HCT116 (cell line): ENCODE data around the gene ALAS1. TPM values are rescaled to one million over a fixed set of nuclear protein-coding genes. Genes with fewer than 3 reads are reported as not detected.

Source experiments
- ATAC-seq: fragments of 200-7000 bp; cut with Tn5 transposase; 2 replicates; pipeline ENCODE4 v1.9.1; 2020; ENCODE audit warnings: mild to moderate bottlenecking, moderate library complexity
- BruUV-seq: library from RNA; stranded (reverse); fragments of 400-500 nt; replicated peaks from 2 replicates; lab custom pipeline; 2021; lab: Mats Ljungman, UMichigan
- CTCF ChIA-PET: fragments of 300-600 bp; sonication (Branson Sonifier 250); formaldehyde crosslinking; loops from one replicate; lab custom pipeline; 2021; ENCODE audit warnings: antibody characterized with exemption; lab: Charles Lee
- POLR2A ChIA-PET: fragments of 300-600, 350-600 bp; sonication (Branson Sonifier 250); formaldehyde crosslinking; loops from one replicate; lab custom pipeline; 2021; ENCODE audit warnings: antibody characterized with exemption; lab: Charles Lee
- RAD21 ChIA-PET, 2 experiments: fragments of 300-600 bp; sonication (Branson Sonifier 250); formaldehyde crosslinking; loops; one replicate each; lab custom pipeline; 2023; ENCODE audit warnings: low total read pairs in 2 of 2; ENCODE audit not compliant: uncharacterized antibody in 2 of 2, unreplicated experiment in 2 of 2, low non-redundant PET in 1 of 2; lab: Charles Lee
- DNase-seq: peaks from one replicate; pipeline ENCODE4 v3.0.0-alpha.2; 2010; ENCODE audit warnings: low read depth, low spot score
- H2AFZ ChIP-seq: fragments of 200-600 bp; shearing (Covaris generic), sonication (generic); 2 replicates; pipeline ENCODE4 v1.6.1; 2017; ENCODE audit warnings: low read depth, mixed run types, mixed read lengths, antibody characterized with exemption, low read length; ENCODE audit not compliant: poor library complexity, severe bottlenecking
- H3K27ac ChIP-seq: 2 replicates; pipeline ENCODE4 v1.5.1; 2012; ENCODE audit warnings: low read depth, low read length
- H3K27me3 ChIP-seq: fragments of 200-600 bp; sonication (generic); 2 replicates; pipeline ENCODE4 v1.6.1; 2016; ENCODE audit warnings: mixed run types, low read length, mixed read lengths; ENCODE audit not compliant: insufficient read depth
- H3K36me3 ChIP-seq, 2 experiments: fragments of 200-500 bp in 1 of 2; fragments of 200-600 bp in 1 of 2; sonication (Bioruptor generic) in 1 of 2; sonication (generic) in 1 of 2; 2 replicates each; pipeline versions ENCODE4 v1.5.1 to v1.6.1; 2014 to 2016; ENCODE audit warnings: low read length in 2 of 2, inconsistent platforms in 1 of 2, mixed read lengths in 1 of 2, mixed run types in 1 of 2; ENCODE audit not compliant: insufficient read depth in 2 of 2, control insufficient read depth in 1 of 2
- H3K4me1 ChIP-seq, 2 experiments: fragments of 200-600 bp in 1 of 2; sonication (generic) in 1 of 2; 2 replicates each; pipeline versions ENCODE4 v1.5.1 to v1.6.1; 2012 to 2017; ENCODE audit warnings: low read length in 2 of 2, inconsistent platforms in 1 of 2, mild to moderate bottlenecking in 1 of 2, mixed read lengths in 1 of 2, mixed run types in 1 of 2, moderate library complexity in 1 of 2; ENCODE audit not compliant: insufficient read depth in 2 of 2, control insufficient read depth in 1 of 2
- H3K4me2 ChIP-seq: fragments of 200-600 bp; sonication (generic); 2 replicates; pipeline ENCODE4 v1.6.1; 2017; ENCODE audit warnings: mixed run types, low read length, mixed read lengths
- H3K4me3 ChIP-seq, 2 experiments: fragments of 200-600 bp in 1 of 2; sonication (generic) in 1 of 2; replicated peaks in 1 of 2; 2 replicates each; pipeline ENCODE4 v1.5.1; 2011 to 2016; ENCODE audit warnings: low read length in 2 of 2, control low read depth in 1 of 2, low read depth in 1 of 2, mild to moderate bottlenecking in 1 of 2, mixed read lengths in 1 of 2, mixed run types in 1 of 2
- H3K79me2 ChIP-seq: fragments of 200-600 bp; sonication (generic); 2 replicates; pipeline ENCODE4 v1.6.1; 2017; ENCODE audit warnings: mild to moderate bottlenecking, mixed run types, low read length, moderate library complexity, mixed read lengths; ENCODE audit not compliant: insufficient read depth
- H3K9ac ChIP-seq: fragments of 200-600 bp; sonication (generic); 2 replicates; pipeline ENCODE4 v1.6.1; 2016; ENCODE audit warnings: low read length, mixed read lengths
- H3K9me2 ChIP-seq: fragments of 200-600 bp; sonication (generic), shearing (Covaris generic); 2 replicates; pipeline ENCODE4 v1.6.1; 2017; ENCODE audit warnings: mixed run types, mild to moderate bottlenecking, moderate library complexity; ENCODE audit not compliant: insufficient read depth
- H3K9me3 ChIP-seq, 2 experiments: fragments of 200-500 bp in 1 of 2; fragments of 200-600 bp in 1 of 2; sonication (Bioruptor generic) in 1 of 2; sonication (generic) in 1 of 2; 2 replicates each; pipeline ENCODE4 v1.6.1; 2014 to 2017; ENCODE audit warnings: low read length in 2 of 2, mixed read lengths in 2 of 2, inconsistent platforms in 1 of 2, low read depth in 1 of 2, mild to moderate bottlenecking in 1 of 2, mixed run types in 1 of 2, moderate library complexity in 1 of 2; ENCODE audit not compliant: control insufficient read depth in 1 of 2, insufficient read depth in 1 of 2
- H4K20me1 ChIP-seq: fragments of 200-600 bp; sonication (generic), shearing (Covaris generic); 2 replicates; pipeline ENCODE4 v1.6.1; 2017; ENCODE audit warnings: mixed run types, mild to moderate bottlenecking, moderate library complexity; ENCODE audit not compliant: insufficient read depth
- ATF3 ChIP-seq: IDR thresholded peaks from 2 replicates; pipeline ENCODE4 v1.6.1; 2012
- CTCF ChIP-seq, 3 experiments: fragments of 200-600 bp in 1 of 3; sonication (generic) in 1 of 3; IDR thresholded peaks in 2 of 3; conservative IDR thresholded peaks in 1 of 3; 2 replicates each; pipeline ENCODE4 v1.5.1; 2012 to 2017; ENCODE audit warnings: low read depth in 2 of 3, low read length in 2 of 3, antibody characterized with exemption in 1 of 3, borderline replicate concordance in 1 of 3, control low read depth in 1 of 3, mild to moderate bottlenecking in 1 of 3, mixed read lengths in 1 of 3, mixed run types in 1 of 3, moderate library complexity in 1 of 3; ENCODE audit not compliant: insufficient read depth in 1 of 3
- EZH2 ChIP-seq: fragments of 200-600 bp; sonication (generic); IDR thresholded peaks from 2 replicates; pipeline ENCODE4 v1.6.1; 2017; ENCODE audit warnings: antibody characterized with exemption, mixed run types
- FOSL1 ChIP-seq: IDR thresholded peaks from 2 replicates; pipeline ENCODE4 v1.6.1; 2012; ENCODE audit warnings: low read depth
- JUND ChIP-seq: IDR thresholded peaks from 2 replicates; pipeline ENCODE4 v1.6.1; 2012
- POLR2AphosphoS5 ChIP-seq: IDR thresholded peaks from 2 replicates; pipeline ENCODE4 v1.6.1; 2011; ENCODE audit warnings: mild to moderate bottlenecking, low read depth, low read length, moderate library complexity
- RAD21 ChIP-seq: IDR thresholded peaks from 2 replicates; pipeline ENCODE4 v1.6.1; 2012; ENCODE audit warnings: low read depth, mild to moderate bottlenecking
- SIN3A ChIP-seq: IDR thresholded peaks from 2 replicates; pipeline ENCODE4 v1.6.1; 2012; ENCODE audit warnings: low read depth
- SP1 ChIP-seq: IDR thresholded peaks from 2 replicates; pipeline ENCODE4 v1.6.1; 2012; ENCODE audit warnings: low read depth
- ZFX ChIP-seq: fragments of 450-650 bp; IDR thresholded peaks from 2 replicates; pipeline ENCODE4 v1.6.1; 2017
- intact Hi-C: fragments of 100-400 bp; cut with micrococcal nuclease; formaldehyde crosslinking; loops from 2 replicates; pipeline ENCODE4 v1.10.0; 2022
- total RNA-seq: library from RNA; stranded (reverse); gene quantifications from one replicate; pipeline ENCODE4 v1.2.1, GENCODE V29; 2021; ENCODE audit not compliant: unreplicated experiment
- TF ChIP-seq, protein P1 (sequence below): IDR thresholded peaks from 2 replicates; pipeline ENCODE4 v1.6.1; 2012; ENCODE audit warnings: low read depth

The ALAS1 gene
- total RNA-seq, 1 experiment from 2014 or later = 74.0 TPM

DNA sequence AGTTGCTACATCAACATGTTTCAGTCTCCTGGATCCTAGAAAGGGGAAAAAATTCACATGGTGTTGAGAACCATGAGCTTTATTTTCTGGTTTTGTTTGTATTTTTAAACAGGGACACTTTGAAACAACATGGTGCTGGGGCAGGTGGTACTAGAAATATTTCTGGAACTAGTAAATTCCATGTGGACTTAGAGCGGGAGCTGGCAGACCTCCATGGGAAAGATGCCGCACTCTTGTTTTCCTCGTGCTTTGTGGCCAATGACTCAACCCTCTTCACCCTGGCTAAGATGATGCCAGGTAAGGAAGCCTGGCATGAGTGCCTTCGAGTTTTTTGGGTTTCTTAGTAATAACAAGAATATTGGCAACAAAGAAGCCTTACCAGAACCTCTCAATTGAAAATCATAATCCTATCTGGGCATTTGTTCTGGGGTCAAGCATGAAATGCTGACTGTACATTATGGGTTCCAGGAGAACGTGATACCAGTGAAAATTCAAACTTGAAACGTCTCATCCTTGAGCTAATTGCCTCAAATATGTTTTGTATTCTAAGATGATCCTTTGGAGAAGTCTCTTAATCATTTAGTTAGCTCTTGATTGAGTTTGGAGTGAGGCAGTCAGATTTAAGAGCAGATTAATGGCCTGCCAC is 7.9 kb downstream of the ALAS1 start:
- H3K36me3 ChIP-seq = peaks cover 75 to 81% of the 10 kb centered on the region in 2 experiments
- ChIA-PET RAD21 (no interaction called here), POLR2A (interaction anchor here (1.3 to 2.4 kb wide), 2 partner anchors 8 to 11 kb away, joined by 3 to 7 read pairs; no protein-coding TSS in a partner anchor), CTCF (interaction anchor here (1.0 to 1.2 kb wide), 2 partner anchors 15 to 134 kb away, joined by 3 read pairs; no protein-coding TSS in a partner anchor)
- no peak overlapping the region for H3K9ac ChIP-seq
- no peaks in the 10 kb centered on the region; the same call in 1 of the 2 replicates for H3K79me2 ChIP-seq
- H4K20me1 ChIP-seq = no peaks in the 10 kb centered on the region
- intact Hi-C loops = no loop called here
- no peak overlapping the region for H2AFZ ChIP-seq
- no peaks in the 10 kb centered on the region for H3K4me1 ChIP-seq
- no peaks in the 10 kb centered on the region for H3K9me3 ChIP-seq
- BruUV-seq = no TSS peak
- no peak overlapping the region for H3K27ac ChIP-seq
- ATAC-seq (no peak), DNase-seq (no peak)
- H3K4me2 ChIP-seq = no peak overlapping the region
- TF ChIP-seq FOSL1 (no peak), EZH2 (no peak), POLR2AphosphoS5 (no peak), SIN3A (no peak), ATF3 (no peak), ZFX (no peak), SP1 (no peak), JUND (no peak), CTCF (IDR thresholded peaks at IDR 0.05 in 2 of 3, conservative IDR thresholded peaks at IDR 0.05 in 1 of 3; ENCODE audit: borderline replicate concordance in 1 of 3, insufficient read depth in 1 of 3, low read depth in 2 of 3, low read length in 2 of 3) (no peak), RAD21 (no peak)
- TF ChIP-seq, protein P1, sequence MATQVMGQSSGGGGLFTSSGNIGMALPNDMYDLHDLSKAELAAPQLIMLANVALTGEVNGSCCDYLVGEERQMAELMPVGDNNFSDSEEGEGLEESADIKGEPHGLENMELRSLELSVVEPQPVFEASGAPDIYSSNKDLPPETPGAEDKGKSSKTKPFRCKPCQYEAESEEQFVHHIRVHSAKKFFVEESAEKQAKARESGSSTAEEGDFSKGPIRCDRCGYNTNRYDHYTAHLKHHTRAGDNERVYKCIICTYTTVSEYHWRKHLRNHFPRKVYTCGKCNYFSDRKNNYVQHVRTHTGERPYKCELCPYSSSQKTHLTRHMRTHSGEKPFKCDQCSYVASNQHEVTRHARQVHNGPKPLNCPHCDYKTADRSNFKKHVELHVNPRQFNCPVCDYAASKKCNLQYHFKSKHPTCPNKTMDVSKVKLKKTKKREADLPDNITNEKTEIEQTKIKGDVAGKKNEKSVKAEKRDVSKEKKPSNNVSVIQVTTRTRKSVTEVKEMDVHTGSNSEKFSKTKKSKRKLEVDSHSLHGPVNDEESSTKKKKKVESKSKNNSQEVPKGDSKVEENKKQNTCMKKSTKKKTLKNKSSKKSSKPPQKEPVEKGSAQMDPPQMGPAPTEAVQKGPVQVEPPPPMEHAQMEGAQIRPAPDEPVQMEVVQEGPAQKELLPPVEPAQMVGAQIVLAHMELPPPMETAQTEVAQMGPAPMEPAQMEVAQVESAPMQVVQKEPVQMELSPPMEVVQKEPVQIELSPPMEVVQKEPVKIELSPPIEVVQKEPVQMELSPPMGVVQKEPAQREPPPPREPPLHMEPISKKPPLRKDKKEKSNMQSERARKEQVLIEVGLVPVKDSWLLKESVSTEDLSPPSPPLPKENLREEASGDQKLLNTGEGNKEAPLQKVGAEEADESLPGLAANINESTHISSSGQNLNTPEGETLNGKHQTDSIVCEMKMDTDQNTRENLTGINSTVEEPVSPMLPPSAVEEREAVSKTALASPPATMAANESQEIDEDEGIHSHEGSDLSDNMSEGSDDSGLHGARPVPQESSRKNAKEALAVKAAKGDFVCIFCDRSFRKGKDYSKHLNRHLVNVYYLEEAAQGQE = no peak
- H3K27me3 ChIP-seq = no peaks in the 10 kb centered on the region
- no peak overlapping the region for H3K4me3 ChIP-seq
- no peaks in the 10 kb centered on the region for H3K9me2 ChIP-seq
